Peyer's patch (tissue), 4 donors: ENCODE data around the gene OR5D18.

Experiments used
- POLR2A ChIP-seq, 2 donors: fragments of 450-650 bp; IDR thresholded peaks; one replicate each; pipeline ENCODE4 v1.5.1; 2017; ENCODE audit warnings: antibody characterized with exemption in 2 of 2, mild to moderate bottlenecking in 2 of 2, moderate library complexity in 2 of 2
- TF ChIP-seq, protein P1 (sequence below), 6 experiments: fragments of 450-650 bp in 4 of 6; fragments of 200-600 bp in 2 of 6; sonication (generic) in 1 of 6; IDR thresholded peaks; one replicate each; pipeline ENCODE4 v1.5.1; 2017 to 2019; ENCODE audit warnings: antibody characterized with exemption in 6 of 6, mild to moderate bottlenecking in 3 of 6, moderate library complexity in 1 of 6

DNA sequence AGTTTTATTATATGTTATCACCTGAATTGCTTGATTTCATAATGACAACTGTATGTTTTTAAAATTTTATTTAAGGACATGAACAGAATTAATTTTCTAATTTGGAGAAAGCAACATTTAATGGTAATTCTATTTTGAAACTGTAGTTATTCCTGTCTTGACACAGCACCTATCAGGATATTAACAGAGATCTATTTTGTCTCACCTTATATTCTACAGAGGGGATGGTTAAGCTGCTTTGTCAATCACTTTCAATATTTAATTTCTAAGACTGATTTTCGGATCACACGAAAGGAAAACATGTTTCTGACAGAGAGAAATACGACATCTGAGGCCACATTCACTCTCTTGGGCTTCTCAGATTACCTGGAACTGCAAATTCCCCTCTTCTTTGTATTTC is 19.0 kb downstream of the OR5D18 start, which contains the start of gene OR5D16:
- TF ChIP-seq POLR2A (IDR thresholded peaks at IDR 0.05), result no peak
- TF ChIP-seq, protein P1, sequence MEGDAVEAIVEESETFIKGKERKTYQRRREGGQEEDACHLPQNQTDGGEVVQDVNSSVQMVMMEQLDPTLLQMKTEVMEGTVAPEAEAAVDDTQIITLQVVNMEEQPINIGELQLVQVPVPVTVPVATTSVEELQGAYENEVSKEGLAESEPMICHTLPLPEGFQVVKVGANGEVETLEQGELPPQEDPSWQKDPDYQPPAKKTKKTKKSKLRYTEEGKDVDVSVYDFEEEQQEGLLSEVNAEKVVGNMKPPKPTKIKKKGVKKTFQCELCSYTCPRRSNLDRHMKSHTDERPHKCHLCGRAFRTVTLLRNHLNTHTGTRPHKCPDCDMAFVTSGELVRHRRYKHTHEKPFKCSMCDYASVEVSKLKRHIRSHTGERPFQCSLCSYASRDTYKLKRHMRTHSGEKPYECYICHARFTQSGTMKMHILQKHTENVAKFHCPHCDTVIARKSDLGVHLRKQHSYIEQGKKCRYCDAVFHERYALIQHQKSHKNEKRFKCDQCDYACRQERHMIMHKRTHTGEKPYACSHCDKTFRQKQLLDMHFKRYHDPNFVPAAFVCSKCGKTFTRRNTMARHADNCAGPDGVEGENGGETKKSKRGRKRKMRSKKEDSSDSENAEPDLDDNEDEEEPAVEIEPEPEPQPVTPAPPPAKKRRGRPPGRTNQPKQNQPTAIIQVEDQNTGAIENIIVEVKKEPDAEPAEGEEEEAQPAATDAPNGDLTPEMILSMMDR (IDR thresholded peaks at IDR 0.05), result no peak
